ENCODE data around the gene EIF4E1B.

DNA sequence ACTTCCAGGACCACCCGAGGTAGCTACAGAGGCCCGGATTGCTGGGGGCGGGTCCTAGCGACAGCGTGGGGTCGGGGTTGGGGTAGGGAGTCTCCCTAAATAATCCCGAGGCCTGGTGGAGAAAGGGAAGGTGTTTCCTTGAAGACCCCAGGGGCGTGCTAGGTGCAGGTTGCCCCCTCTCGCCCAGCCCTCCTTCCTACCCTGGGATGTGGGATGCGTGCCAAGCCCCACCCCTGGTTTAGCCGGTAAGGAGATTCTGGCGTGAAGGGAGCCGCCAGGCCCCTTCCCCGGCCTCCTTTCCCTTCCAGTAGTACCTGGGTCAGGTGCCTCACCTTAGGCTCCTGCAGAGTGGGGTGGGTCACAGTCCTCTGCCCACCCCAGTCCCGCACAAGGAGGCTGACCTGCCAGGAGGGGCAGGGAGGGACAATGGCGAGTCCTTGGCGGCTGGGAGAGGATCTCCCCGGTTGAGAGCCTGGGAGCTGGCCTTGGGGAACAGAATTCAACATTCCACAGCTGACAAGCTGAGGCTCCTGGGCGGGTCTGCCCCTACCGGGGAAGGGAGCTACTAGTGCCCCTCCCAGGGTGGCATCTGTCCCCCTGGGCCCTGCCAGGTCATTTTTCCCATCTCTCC lies 17.5 kb downstream of the EIF4E1B start:
- no peak for TF ChIP-seq POLR2A (IDR thresholded peaks at IDR 0.05; ENCODE audit: low read depth, low read length)
- TF ChIP-seq POLR2AphosphoS5 (IDR thresholded peaks at IDR 0.05; ENCODE audit: low read depth, low read length) = no peak
